MM.1S (cell line): ENCODE measurements around the gene LRRC70.

Experiments
- DNase-seq: peaks from one replicate; pipeline ENCODE4 v3.0.0-alpha.2; 2015
- H2AFZ ChIP-seq: fragments of 300-600 bp; sonication (generic); 2 replicates; pipeline ENCODE4 v1.6.0; 2016; ENCODE audit warnings: antibody characterized with exemption, low read length
- H3F3A ChIP-seq: fragments of 300-600 bp; sonication (generic); 2 replicates; pipeline ENCODE4 v1.6.1; 2016; ENCODE audit warnings: mild to moderate bottlenecking, antibody characterized with exemption, low read length, moderate library complexity, mixed read lengths; ENCODE audit not compliant: insufficient read depth
- H3K27ac ChIP-seq: fragments of 300-600 bp; sonication (generic); 2 replicates; pipeline ENCODE4 v1.5.1; 2016; ENCODE audit warnings: mild to moderate bottlenecking, low read length
- H3K27me3 ChIP-seq: fragments of 300-600 bp; sonication (generic); replicated peaks from 2 replicates; pipeline ENCODE4 v1.6.0; 2016; ENCODE audit warnings: low read length; ENCODE audit not compliant: insufficient read depth
- H3K36me3 ChIP-seq: fragments of 300-600 bp; sonication (generic); replicated peaks from 2 replicates; pipeline ENCODE4 v1.6.1; 2016; ENCODE audit warnings: mild to moderate bottlenecking, low read length, mixed read lengths; ENCODE audit not compliant: insufficient read depth
- H3K4me1 ChIP-seq: fragments of 300-600 bp; sonication (generic); 2 replicates; pipeline ENCODE4 v1.6.1; 2016; ENCODE audit warnings: low read length, mixed read lengths
- H3K4me2 ChIP-seq: fragments of 300-600 bp; sonication (generic); 2 replicates; pipeline ENCODE4 v1.6.0; 2016; ENCODE audit warnings: low read depth, low read length
- H3K4me3 ChIP-seq: fragments of 300-600 bp; sonication (generic); 2 replicates; pipeline ENCODE4 v1.5.1; 2016; ENCODE audit warnings: low read length, mixed read lengths
- H3K79me2 ChIP-seq: fragments of 300-600 bp; sonication (generic); 2 replicates; pipeline ENCODE4 v1.6.1; 2016; ENCODE audit warnings: mixed run types, low read length, mixed read lengths
- H3K9ac ChIP-seq: fragments of 300-600 bp; sonication (generic); 2 replicates; pipeline ENCODE4 v1.6.1; 2016; ENCODE audit warnings: low read length, mixed read lengths
- H3K9me2 ChIP-seq: fragments of 300-600 bp; sonication (generic); replicated peaks from 2 replicates; pipeline ENCODE4 v1.6.1; 2016; ENCODE audit warnings: mild to moderate bottlenecking, low read length, mixed read lengths; ENCODE audit not compliant: insufficient read depth
- H3K9me3 ChIP-seq: fragments of 300-600 bp; sonication (generic); replicated peaks from 2 replicates; pipeline ENCODE4 v1.6.1; 2016; ENCODE audit warnings: mild to moderate bottlenecking, low read length, mixed read lengths; ENCODE audit not compliant: insufficient read depth
- H4K20me1 ChIP-seq: fragments of 300-600 bp; sonication (generic); 2 replicates; pipeline ENCODE4 v1.6.1; 2016; ENCODE audit warnings: mild to moderate bottlenecking, low read length, moderate library complexity, mixed read lengths; ENCODE audit not compliant: insufficient read depth
- CTCF ChIP-seq: fragments of 300-600 bp; sonication (generic); IDR thresholded peaks from 2 replicates; pipeline ENCODE4 v1.5.1; 2016; ENCODE audit warnings: antibody characterized with exemption, low read length, mixed read lengths
- EZH2 ChIP-seq: fragments of 300-600 bp; sonication (generic); optimal IDR thresholded peaks from 2 replicates; pipeline ENCODE3; 2017; ENCODE audit warnings: low read depth, mild to moderate bottlenecking, antibody characterized with exemption, low read length, mixed read lengths
- EZH2phosphoT487 ChIP-seq: fragments of 300-600 bp; sonication (generic); IDR thresholded peaks from 2 replicates; pipeline ENCODE4 v1.6.1; 2018; ENCODE audit warnings: antibody characterized with exemption, low read length

LRRC70 gene

GRCh38 chr5:62617943-62618342 lies 39.3 kb downstream of the LRRC70 start:
- H3F3A ChIP-seq = peaks cover 29% of the 10 kb centered on the region
- TF ChIP-seq CTCF (no peak), EZH2 (no peak), EZH2phosphoT487 (no peak)
- H3K79me2 ChIP-seq = no peaks in the 10 kb centered on the region
- no peaks in the 10 kb centered on the region for H3K9me2 ChIP-seq
- no peaks in the 10 kb centered on the region for H4K20me1 ChIP-seq
- peak overlapping the region; percentile 68; the same call in 1 of the 2 replicates for H3K27ac ChIP-seq
- no peaks in the 10 kb centered on the region for H3K9me3 ChIP-seq
- H2AFZ ChIP-seq = no peak overlapping the region
- peak; percentile 80 for DNase-seq
- peaks cover 48% of the 10 kb centered on the region for H3K4me1 ChIP-seq
- no peaks in the 10 kb centered on the region for H3K27me3 ChIP-seq
- no peaks in the 10 kb centered on the region for H3K36me3 ChIP-seq
- no peak overlapping the region for H3K9ac ChIP-seq
- no peak overlapping the region for H3K4me3 ChIP-seq
- H3K4me2 ChIP-seq = peak overlapping the region; percentile 48; the same call in 1 of the 2 replicates

- Histone ChIP-seq H3K9me3 (no peaks in the 10 kb centered on the region), H3K4me3 (no peak overlapping the region), H3K36me3 (no peaks in the 10 kb centered on the region), H3K27ac (no peak overlapping the region), H2AFZ (no peak overlapping the region), H3K27me3 (no peaks in the 10 kb centered on the region), H3K9ac (no peak overlapping the region), H3K4me2 (no peak overlapping the region), H3F3A (peaks cover 29% of the 10 kb centered on the region), H4K20me1 (no peaks in the 10 kb centered on the region), H3K4me1 (peaks cover 40% of the 10 kb centered on the region), H3K9me2 (no peaks in the 10 kb centered on the region), H3K79me2 (no peaks in the 10 kb centered on the region)
- no peak for DNase-seq
- TF ChIP-seq CTCF (no peak), EZH2 (no peak), EZH2phosphoT487 (no peak)
Observed at GRCh38 chr5:62620761-62621160, 42.1 kb downstream of the LRRC70 start.

DNA sequence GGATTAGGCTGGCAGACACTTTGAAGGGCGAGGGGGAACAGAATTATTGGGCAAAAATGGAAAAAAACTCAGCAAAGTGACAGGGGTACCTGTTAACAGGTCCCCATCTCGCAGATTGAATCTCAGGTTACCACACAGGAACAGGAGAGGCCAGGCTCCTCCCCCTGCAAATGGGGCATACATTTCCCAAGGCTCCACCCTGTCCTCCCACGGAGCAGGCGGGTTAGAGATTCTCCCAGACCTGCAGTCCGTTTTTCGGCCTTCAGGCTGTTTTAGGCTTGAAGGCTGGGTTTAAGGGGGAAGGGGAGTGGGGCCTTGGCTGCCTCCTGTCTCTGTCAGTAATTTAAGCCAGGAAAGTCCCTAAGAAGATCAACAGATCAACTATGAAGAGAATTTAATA lies 42.7 kb downstream of the LRRC70 start:
- H3K9ac ChIP-seq = no peak overlapping the region
- no peaks in the 10 kb centered on the region for H3K9me3 ChIP-seq
- no peaks in the 10 kb centered on the region for H3K27me3 ChIP-seq
- no peaks in the 10 kb centered on the region for H3K79me2 ChIP-seq
- H2AFZ ChIP-seq = no peak overlapping the region
- no peak overlapping the region for H3K4me2 ChIP-seq
- H3K4me1 ChIP-seq = peaks cover 37% of the 10 kb centered on the region
- H4K20me1 ChIP-seq = no peaks in the 10 kb centered on the region
- H3F3A ChIP-seq = peaks cover 27% of the 10 kb centered on the region
- DNase-seq = no peak
- no peak overlapping the region for H3K4me3 ChIP-seq
- H3K9me2 ChIP-seq = no peaks in the 10 kb centered on the region
- no peaks in the 10 kb centered on the region for H3K36me3 ChIP-seq
- H3K27ac ChIP-seq = no peak overlapping the region; the same call in 1 of the 2 replicates
- TF ChIP-seq EZH2 = no peak
- no peak for TF ChIP-seq CTCF
- no peak for TF ChIP-seq EZH2phosphoT487
